HEK293 (cell line): ENCODE data around the gene CENPM.

Experiments
- CTCF ChIA-PET: fragments of 350-600 bp; formaldehyde crosslinking; extraction: SDS; loops from one replicate; lab custom pipeline; 2021; ENCODE audit warnings: antibody characterized with exemption; lab: Yijun Ruan, JAX
- POLR2A ChIA-PET: fragments of 300-600 bp; formaldehyde crosslinking; extraction: SDS; loops from one replicate; lab custom pipeline; 2020; ENCODE audit warnings: antibody characterized with exemption, inconsistent platforms; lab: Yijun Ruan, JAX
- H3K27ac ChIP-seq: fragments of 200-500 bp; sonication (Bioruptor generic); 2 replicates; pipeline ENCODE4 v1.5.1; 2014; ENCODE audit warnings: low read depth, low read length, control low read depth, inconsistent platforms; ENCODE audit errors: extremely low read depth
- H3K36me3 ChIP-seq, 2 experiments: fragments of 200-500 bp in 1 of 2; sonication (Bioruptor generic) in 1 of 2; 1 replicate in 1 of 2; 2 replicates in 1 of 2; pipeline ENCODE4 v1.5.1; 2014 to 2017; ENCODE audit warnings: inconsistent platforms in 2 of 2, low read length in 2 of 2; ENCODE audit not compliant: control insufficient read depth in 2 of 2, insufficient read depth in 1 of 2
- H3K4me1 ChIP-seq: fragments of 200-500 bp; sonication (Bioruptor generic); 2 replicates; pipeline ENCODE4 v1.5.1; 2014; ENCODE audit warnings: mild to moderate bottlenecking, low read length, inconsistent platforms; ENCODE audit not compliant: control insufficient read depth, insufficient read depth
- H3K4me3 ChIP-seq: 2 replicates; pipeline ENCODE4 v1.5.1; 2011; ENCODE audit warnings: low read depth, mild to moderate bottlenecking, control low read depth, low read length, moderate library complexity
- H3K9me3 ChIP-seq: fragments of 200-500 bp; sonication (Bioruptor generic); 2 replicates; pipeline ENCODE4 v1.5.1; 2014; ENCODE audit warnings: low read depth, low read length, inconsistent platforms; ENCODE audit not compliant: control insufficient read depth, insufficient read depth
- HOXC10 ChIP-seq: sonication (generic); formaldehyde crosslinking; IDR thresholded peaks from 2 replicates; pipeline ENCODE4 v1.8.1; 2023; ENCODE audit warnings: mild to moderate bottlenecking, missing genetic modification reagents
- PRDM1 ChIP-seq: fragments of 450-650 bp; formaldehyde crosslinking; IDR thresholded peaks from 2 replicates; pipeline ENCODE4; 2016; ENCODE audit warnings: missing biosample characterization, missing genetic modification characterization
- REPIN1 ChIP-seq: fragments of 450-650 bp; formaldehyde crosslinking; IDR thresholded peaks from 2 replicates; pipeline ENCODE4 v1.5.1; 2017; ENCODE audit warnings: missing biosample characterization, missing genetic modification characterization, low read depth
- SCRT1 ChIP-seq: fragments of 450-650 bp; formaldehyde crosslinking; IDR thresholded peaks from 2 replicates; pipeline ENCODE4 v1.5.1; 2016; ENCODE audit warnings: missing biosample characterization, missing genetic modification characterization, borderline replicate concordance
- ZBTB49 ChIP-seq: fragments of 450-650 bp; formaldehyde crosslinking; IDR thresholded peaks from 2 replicates; pipeline ENCODE4 v1.5.1; 2016; ENCODE audit warnings: missing biosample characterization, missing genetic modification characterization, low read depth
- ZFP3 ChIP-seq: fragments of 450-650 bp; formaldehyde crosslinking; IDR thresholded peaks from 2 replicates; pipeline ENCODE4 v1.5.1; 2016; ENCODE audit warnings: low read depth, missing biosample characterization, missing genetic modification characterization
- ZNF184 ChIP-seq: fragments of 450-650 bp; IDR thresholded peaks from 2 replicates; pipeline ENCODE4 v1.5.1; 2018; ENCODE audit warnings: missing biosample characterization, mild to moderate bottlenecking, missing genetic modification characterization
- ZNF223 ChIP-seq: fragments of 450-650 bp; formaldehyde crosslinking; IDR thresholded peaks from 2 replicates; pipeline ENCODE4 v1.5.1; 2016; ENCODE audit warnings: missing biosample characterization, missing genetic modification characterization
- ZNF335 ChIP-seq: fragments of 450-650 bp; formaldehyde crosslinking; conservative IDR thresholded peaks from 2 replicates; pipeline ENCODE4 v1.5.1; 2016; ENCODE audit warnings: missing biosample characterization, missing genetic modification characterization
- ZNF398 ChIP-seq: fragments of 450-650 bp; formaldehyde crosslinking; IDR thresholded peaks from 2 replicates; pipeline ENCODE4 v1.5.1; 2017; ENCODE audit warnings: missing biosample characterization, missing genetic modification characterization
- ZNF423 ChIP-seq: fragments of 450-650 bp; formaldehyde crosslinking; IDR thresholded peaks from 2 replicates; pipeline ENCODE4 v1.5.1; 2016; ENCODE audit warnings: missing biosample characterization, missing genetic modification characterization
- ZNF449 ChIP-seq: fragments of 450-650 bp; formaldehyde crosslinking; IDR thresholded peaks from 2 replicates; pipeline ENCODE4 v1.5.1; 2017; ENCODE audit warnings: missing biosample characterization, mild to moderate bottlenecking, missing genetic modification characterization, moderate library complexity
- ZNF596 ChIP-seq: fragments of 450-650 bp; IDR thresholded peaks from 2 replicates; pipeline ENCODE4 v1.5.0; 2018; ENCODE audit warnings: missing biosample characterization, mild to moderate bottlenecking, missing genetic modification characterization, moderate library complexity
- ZNF623 ChIP-seq: fragments of 450-650 bp; formaldehyde crosslinking; IDR thresholded peaks from 2 replicates; pipeline ENCODE4 v1.5.1; 2016; ENCODE audit warnings: missing biosample characterization, missing genetic modification characterization
- TF ChIP-seq, protein P1 (sequence below): fragments of 450-650 bp; formaldehyde crosslinking; IDR thresholded peaks from 2 replicates; pipeline ENCODE4 v1.5.1; 2016; ENCODE audit warnings: missing biosample characterization, missing genetic modification characterization
- TF ChIP-seq, protein P2 (sequence below): fragments of 450-650 bp; formaldehyde crosslinking; IDR thresholded peaks from 2 replicates; pipeline ENCODE4 v1.5.1; 2017; ENCODE audit warnings: missing biosample characterization, missing genetic modification characterization

CENPM gene

GRCh38 chr22:41963453-41964111 is 16.6 kb upstream of the CENPM start:
- POLR2A ChIA-PET = interaction anchor here (0.9 to 1.5 kb wide), 2 partner anchors 17 kb away, joined by 5 to 6 read pairs; partner anchors contain the start of gene CENPM
- CTCF ChIA-PET = interaction anchor here (1.6 kb wide), 1 partner anchor 23 kb away, joined by 6 read pairs; no protein-coding TSS in a partner anchor
- H3K4me3 ChIP-seq = no peak overlapping the region

GRCh38 chr22:41957941-41958556 is 11.1 kb upstream of the CENPM start:
- Histone ChIP-seq H3K27ac (no peak overlapping the region), H3K9me3 (no peaks in the 10 kb centered on the region), H3K36me3 (no peaks in the 10 kb centered on the region), H3K4me1 (peaks cover 12% of the 10 kb centered on the region), H3K4me3 (no peak overlapping the region)
- POLR2A ChIA-PET = no interaction called here
- TF ChIP-seq ZNF596 (tag by site-specific recombination) = 0 out of 2 replicates have a peak, but pooled peaks have one; percentile 43
- peak; percentile 54; the same call in 1 of the 2 replicates for TF ChIP-seq ZNF335
- TF ChIP-seq, protein P1, sequence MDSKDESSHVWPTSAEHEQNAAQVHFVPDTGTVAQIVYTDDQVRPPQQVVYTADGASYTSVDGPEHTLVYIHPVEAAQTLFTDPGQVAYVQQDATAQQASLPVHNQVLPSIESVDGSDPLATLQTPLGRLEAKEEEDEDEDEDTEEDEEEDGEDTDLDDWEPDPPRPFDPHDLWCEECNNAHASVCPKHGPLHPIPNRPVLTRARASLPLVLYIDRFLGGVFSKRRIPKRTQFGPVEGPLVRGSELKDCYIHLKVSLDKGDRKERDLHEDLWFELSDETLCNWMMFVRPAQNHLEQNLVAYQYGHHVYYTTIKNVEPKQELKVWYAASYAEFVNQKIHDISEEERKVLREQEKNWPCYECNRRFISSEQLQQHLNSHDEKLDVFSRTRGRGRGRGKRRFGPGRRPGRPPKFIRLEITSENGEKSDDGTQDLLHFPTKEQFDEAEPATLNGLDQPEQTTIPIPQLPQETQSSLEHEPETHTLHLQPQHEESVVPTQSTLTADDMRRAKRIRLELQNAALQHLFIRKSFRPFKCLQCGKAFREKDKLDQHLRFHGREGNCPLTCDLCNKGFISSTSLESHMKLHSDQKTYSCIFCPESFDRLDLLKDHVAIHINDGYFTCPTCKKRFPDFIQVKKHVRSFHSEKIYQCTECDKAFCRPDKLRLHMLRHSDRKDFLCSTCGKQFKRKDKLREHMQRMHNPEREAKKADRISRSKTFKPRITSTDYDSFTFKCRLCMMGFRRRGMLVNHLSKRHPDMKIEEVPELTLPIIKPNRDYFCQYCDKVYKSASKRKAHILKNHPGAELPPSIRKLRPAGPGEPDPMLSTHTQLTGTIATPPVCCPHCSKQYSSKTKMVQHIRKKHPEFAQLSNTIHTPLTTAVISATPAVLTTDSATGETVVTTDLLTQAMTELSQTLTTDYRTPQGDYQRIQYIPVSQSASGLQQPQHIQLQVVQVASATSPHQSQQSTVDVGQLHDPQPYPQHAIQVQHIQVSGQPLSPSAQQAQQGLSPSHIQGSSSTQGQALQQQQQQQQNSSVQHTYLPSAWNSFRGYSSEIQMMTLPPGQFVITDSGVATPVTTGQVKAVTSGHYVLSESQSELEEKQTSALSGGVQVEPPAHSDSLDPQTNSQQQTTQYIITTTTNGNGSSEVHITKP (tag by site-specific recombination) = peak; percentile 31; the same call in 1 of the 2 replicates
- TF ChIP-seq ZNF398 = peak; percentile 48
- no peak for TF ChIP-seq ZNF223 (tag by site-specific recombination)
- TF ChIP-seq ZNF623 (tag by site-specific recombination) = peak; percentile 26; the same call in 1 of the 2 replicates
- TF ChIP-seq SCRT1 (tag by site-specific recombination) = no peak
- peak; percentile 60 for TF ChIP-seq ZNF449 (tag by site-specific recombination)
- TF ChIP-seq REPIN1 (tag by site-specific recombination) = no peak
- TF ChIP-seq ZBTB49 (tag by site-specific recombination) = no peak
- CTCF ChIA-PET = interaction anchor here (0.6 to 3.5 kb wide), 4 partner anchors 10 to 657 kb away, joined by 4 to 26 read pairs (median 6); partner anchors contain the start of genes CENPM and POLDIP3

More at GRCh38 chr22:41963453-41964111, 16.6 kb upstream of the CENPM start:
- no peak overlapping the region for H3K27ac ChIP-seq
- H3K4me1 ChIP-seq = peaks cover 15% of the 10 kb centered on the region
- H3K36me3 ChIP-seq = no peaks in the 10 kb centered on the region
- peak; percentile 67 for TF ChIP-seq ZFP3
- TF ChIP-seq ZNF184 (tag by site-specific recombination) = no peak
- no peak for TF ChIP-seq ZNF423 (tag by site-specific recombination)
- TF ChIP-seq HOXC10 (CRISPR knock-in tag) = no peak
- no peak for TF ChIP-seq PRDM1
- TF ChIP-seq, protein P2, sequence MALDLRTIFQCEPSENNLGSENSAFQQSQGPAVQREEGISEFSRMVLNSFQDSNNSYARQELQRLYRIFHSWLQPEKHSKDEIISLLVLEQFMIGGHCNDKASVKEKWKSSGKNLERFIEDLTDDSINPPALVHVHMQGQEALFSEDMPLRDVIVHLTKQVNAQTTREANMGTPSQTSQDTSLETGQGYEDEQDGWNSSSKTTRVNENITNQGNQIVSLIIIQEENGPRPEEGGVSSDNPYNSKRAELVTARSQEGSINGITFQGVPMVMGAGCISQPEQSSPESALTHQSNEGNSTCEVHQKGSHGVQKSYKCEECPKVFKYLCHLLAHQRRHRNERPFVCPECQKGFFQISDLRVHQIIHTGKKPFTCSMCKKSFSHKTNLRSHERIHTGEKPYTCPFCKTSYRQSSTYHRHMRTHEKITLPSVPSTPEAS = no peak
- H3K9me3 ChIP-seq = no peaks in the 10 kb centered on the region
